ENCODE results near the gene TCHHL1. TPM values are rescaled to one million over a fixed set of nuclear protein-coding genes. Genes with fewer than 3 reads are reported as not detected.

Gene TCHHL1
- total RNA-seq, 4 donors from 2014 or later: not detected

- no peaks in the 10 kb centered on the region for H3K4me1 ChIP-seq
- no peak overlapping the region for H3K27ac ChIP-seq
- in situ Hi-C loops (cut with MboI; ENCODE audit: low pct_ligation_motif_present in 1 of 4, low pct_unique_long_range_greater_than_20kb in 1 of 4, low sequenced_read_pairs in 3 of 4) (loop anchor here in 1 of 4 donors (25.0 kb wide), 1 partner anchor 391 kb away; no protein-coding TSS in a partner anchor), intact Hi-C loops (cut with DNase I; ENCODE audit: low total_unique reads) (no loop called here)
- H3K36me3 ChIP-seq: no peaks in the 10 kb centered on the region
- DNase-seq: no peak
- TF ChIP-seq EP300 (IDR thresholded peaks at IDR 0.05; ENCODE audit: low read depth): no peak
- no peak for TF ChIP-seq POLR2AphosphoS5 (IDR thresholded peaks at IDR 0.05)
- TF ChIP-seq CTCF (IDR thresholded peaks at IDR 0.05): no peak
- TF ChIP-seq POLR2A (IDR thresholded peaks at IDR 0.05): no peak
- no peaks in the 10 kb centered on the region for H3K9me3 ChIP-seq
- peaks cover 55% of the 10 kb centered on the region for H3K27me3 ChIP-seq
- 70% methylated on average over 3 of the region's 3 CpGs; no CpG with 5 or more reads in 1 of the 2 donors for WGBS, 2 donors (ENCODE audit: low coverage in 1 of 2)
- H3K4me3 ChIP-seq: no peak overlapping the region
Observed at GRCh38 chr1:152071123-152071522, 17.7 kb downstream of the TCHHL1 start.

DNA sequence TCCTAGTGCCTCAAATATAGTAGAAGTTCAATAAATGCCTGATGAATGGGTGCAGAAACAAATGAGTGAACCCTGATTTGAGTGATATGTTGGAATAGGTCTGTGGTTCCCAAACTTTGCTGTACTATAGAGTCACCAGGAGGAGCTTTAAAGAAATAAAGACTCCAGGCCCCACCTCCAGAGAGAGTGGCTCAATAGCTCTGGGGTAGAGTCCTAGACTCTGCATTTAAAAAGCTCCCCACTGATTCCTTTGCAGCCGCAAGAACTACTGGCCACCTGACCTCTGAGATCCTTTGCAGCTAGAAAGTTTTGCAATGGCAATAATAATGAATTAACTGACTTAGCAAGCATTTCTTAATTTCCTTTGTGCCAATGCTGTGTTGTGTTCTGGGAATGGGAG, 20.9 kb downstream of the TCHHL1 start:
- intact Hi-C loops (cut with DNase I; ENCODE audit: low total_unique reads): no loop called here
- Histone ChIP-seq H3K27ac (no peak overlapping the region), H3K4me3 (no peak overlapping the region), H3K4me1 (no peaks in the 10 kb centered on the region), H3K9me3 (no peaks in the 10 kb centered on the region), H3K36me3 (no peaks in the 10 kb centered on the region), H3K27me3 (peaks cover 50% of the 10 kb centered on the region)
- in situ Hi-C loops (cut with MboI; ENCODE audit: low pct_ligation_motif_present in 1 of 4, low pct_unique_long_range_greater_than_20kb in 1 of 4, low sequenced_read_pairs in 3 of 4): loop anchor here in 1 of 4 donors (25.0 kb wide), 1 partner anchor 394 kb away; no protein-coding TSS in a partner anchor
- no peak for DNase-seq
- 70% methylated on average over 1 of the region's 1 CpG; no CpG with 5 or more reads in 1 of the 2 donors for WGBS, 2 donors (ENCODE audit: low coverage in 1 of 2)
- TF ChIP-seq POLR2AphosphoS5 (IDR thresholded peaks at IDR 0.05) (no peak), EP300 (IDR thresholded peaks at IDR 0.05; ENCODE audit: low read depth) (no peak), POLR2A (IDR thresholded peaks at IDR 0.05) (no peak), CTCF (IDR thresholded peaks at IDR 0.05) (no peak)

- in situ Hi-C loops (cut with MboI; ENCODE audit: low pct_ligation_motif_present in 1 of 4, low pct_unique_long_range_greater_than_20kb in 1 of 4, low sequenced_read_pairs in 3 of 4): loop anchor here in 1 of 4 donors (25.0 kb wide), 1 partner anchor 395 kb away; no protein-coding TSS in a partner anchor
Observed at GRCh38 chr1:152067150-152067549, 21.7 kb downstream of the TCHHL1 start.

GRCh38 chr1:152061952-152062351, 26.9 kb downstream of the TCHHL1 start:
- no peak for DNase-seq
- H3K4me3 ChIP-seq: no peak overlapping the region
- in situ Hi-C loops (cut with MboI; ENCODE audit: low pct_ligation_motif_present in 1 of 4, low pct_unique_long_range_greater_than_20kb in 1 of 4, low sequenced_read_pairs in 3 of 4): loop anchor here in 2 of 4 donors (5.0 to 25.0 kb wide), 2 partner anchors 120 to 400 kb away; no protein-coding TSS in a partner anchor
- TF ChIP-seq POLR2A (IDR thresholded peaks at IDR 0.05) (no peak), POLR2AphosphoS5 (IDR thresholded peaks at IDR 0.05) (no peak), CTCF (IDR thresholded peaks at IDR 0.05) (no peak), EP300 (IDR thresholded peaks at IDR 0.05; ENCODE audit: low read depth) (no peak)
- no peak overlapping the region for H3K27ac ChIP-seq
- H3K9me3 ChIP-seq: no peaks in the 10 kb centered on the region
- H3K4me1 ChIP-seq: no peaks in the 10 kb centered on the region
- peaks cover 64% of the 10 kb centered on the region for H3K27me3 ChIP-seq
- intact Hi-C loops (cut with DNase I; ENCODE audit: low total_unique reads): no loop called here
- no peaks in the 10 kb centered on the region for H3K36me3 ChIP-seq

More at GRCh38 chr1:152067150-152067549, 21.7 kb downstream of the TCHHL1 start:
- H3K9me3 ChIP-seq: no peaks in the 10 kb centered on the region
- H3K4me1 ChIP-seq: no peaks in the 10 kb centered on the region
- intact Hi-C loops (cut with DNase I; ENCODE audit: low total_unique reads): no loop called here
- no peak for DNase-seq
- TF ChIP-seq POLR2A (IDR thresholded peaks at IDR 0.05) (no peak), POLR2AphosphoS5 (IDR thresholded peaks at IDR 0.05) (no peak), EP300 (IDR thresholded peaks at IDR 0.05; ENCODE audit: low read depth) (no peak), CTCF (IDR thresholded peaks at IDR 0.05) (no peak)
- H3K27me3 ChIP-seq: peaks cover 45% of the 10 kb centered on the region
- no peak overlapping the region for H3K4me3 ChIP-seq
- no peak overlapping the region for H3K27ac ChIP-seq
- no peaks in the 10 kb centered on the region for H3K36me3 ChIP-seq
